ENCODE results near the gene HOXA6.

HOXA6 gene

GRCh38 chr7:27137640-27138315 lies 9.8 kb downstream of the HOXA6 start:
- DNase-seq (ENCODE audit: low read depth), result no peak

DNA sequence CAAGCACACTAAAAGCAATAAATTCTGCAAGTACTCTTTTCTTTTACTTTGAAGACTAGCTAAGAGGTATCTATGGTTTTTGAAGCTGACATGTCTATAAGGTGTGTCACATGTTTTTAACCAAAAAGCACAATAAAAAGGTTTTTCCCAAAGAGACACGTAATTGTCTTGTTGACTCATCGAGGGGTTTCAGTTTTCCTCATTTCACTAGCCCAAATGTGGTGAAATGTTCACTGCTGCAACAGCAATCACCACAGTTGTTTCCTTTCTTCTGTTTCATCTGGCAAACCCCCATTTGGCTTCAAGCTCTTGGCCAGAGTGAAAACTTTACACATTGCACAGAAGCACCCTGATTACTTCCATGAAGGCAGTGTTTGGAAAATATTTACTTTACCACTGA lies 13.2 kb downstream of the HOXA6 start:
- DNase-seq (ENCODE audit: low read depth), result no peak

DNA sequence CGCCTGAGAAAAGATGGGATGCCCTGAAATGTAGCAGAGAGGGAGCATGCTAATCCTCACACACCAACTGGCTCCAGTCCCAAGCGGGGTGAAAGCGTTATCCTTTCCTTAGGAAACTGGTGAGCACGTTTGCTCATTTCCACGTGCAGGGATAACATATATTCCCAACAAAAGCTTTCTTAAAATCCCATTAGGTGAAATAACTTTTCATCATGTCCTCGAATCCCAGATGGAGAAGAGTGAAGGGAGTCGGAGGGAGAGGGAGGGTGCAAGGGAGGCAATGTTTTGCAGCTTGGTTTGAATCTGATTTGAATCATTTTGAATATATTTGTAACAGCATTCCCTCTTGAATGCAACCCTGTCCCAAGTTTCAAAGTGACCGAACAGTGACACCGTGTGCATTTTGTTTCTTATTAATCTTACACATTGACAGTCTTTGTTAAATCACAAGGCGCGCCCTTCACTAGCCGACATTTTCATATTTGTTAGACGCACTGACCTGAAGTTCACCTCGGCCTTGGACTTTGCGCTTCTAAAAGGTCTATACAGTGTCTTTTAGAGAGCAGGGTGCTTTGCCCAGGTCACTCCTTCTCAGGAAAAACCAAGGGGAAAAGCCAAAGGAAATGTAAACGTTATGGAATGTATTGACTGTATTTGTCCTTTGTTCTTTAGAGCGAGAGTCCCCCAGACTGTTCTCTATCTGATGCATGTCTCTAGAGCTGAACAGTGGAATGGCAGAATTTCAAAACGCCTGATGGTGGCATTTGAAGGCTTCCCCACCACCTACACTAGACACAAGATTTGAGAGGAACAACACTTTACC lies 14.0 kb downstream of the HOXA6 start:
- DNase-seq (ENCODE audit: low read depth), result no peak

GRCh38 chr7:27132978-27133377 lies 14.6 kb downstream of the HOXA6 start:
- DNase-seq (ENCODE audit: low read depth), result no peak

DNA sequence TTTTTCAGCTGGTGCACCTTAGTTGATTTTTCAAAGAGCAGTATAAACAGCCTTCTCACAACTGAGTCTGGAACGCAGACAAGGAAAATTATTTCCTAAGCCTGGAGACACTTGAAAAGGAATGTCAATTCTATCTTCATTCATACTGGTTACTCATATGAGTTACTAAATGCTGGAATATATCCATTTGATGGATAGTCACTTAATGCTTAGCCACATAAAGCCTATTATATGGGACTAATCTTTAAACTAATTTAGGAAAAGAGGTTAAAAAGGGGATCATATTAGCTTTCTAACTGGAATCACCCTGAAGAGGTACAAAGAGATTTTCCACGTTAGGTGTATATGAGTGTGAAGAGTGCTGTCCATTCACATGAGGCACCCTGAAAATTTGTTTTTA lies 15.4 kb downstream of the HOXA6 start:
- no peak for DNase-seq (ENCODE audit: low read depth)

DNA sequence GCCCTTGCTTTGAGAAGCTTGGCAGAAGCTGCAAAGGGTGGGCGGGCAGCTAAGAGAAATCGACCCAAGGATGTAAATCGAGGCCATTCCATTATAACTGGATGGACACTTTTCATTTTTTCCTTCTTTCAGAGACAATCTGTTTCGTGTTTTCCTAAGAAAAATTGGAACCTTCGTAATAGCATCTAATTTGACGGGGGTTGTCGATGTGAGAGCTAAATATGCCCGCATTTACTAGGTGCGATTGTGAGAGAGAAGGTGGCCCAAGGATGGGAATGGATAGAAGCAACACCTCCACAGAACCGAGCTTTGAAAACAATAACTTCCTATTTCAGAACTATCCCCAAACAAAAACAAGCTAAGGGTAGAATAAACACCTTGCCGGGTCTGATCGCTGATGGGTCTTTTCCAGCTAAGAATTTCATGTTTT lies 16.2 kb downstream of the HOXA6 start:
- DNase-seq (ENCODE audit: low read depth), result no peak

- DNase-seq (ENCODE audit: low read depth), result peak; percentile 43
Observed at GRCh38 chr7:27130540-27131389, 16.8 kb downstream of the HOXA6 start, which contains the start of gene HOXA4. TSS of gene HOXA4 (minus strand) at chr7:27130757. CDS start at chr7:27130733, 24 bp downstream.

DNA sequence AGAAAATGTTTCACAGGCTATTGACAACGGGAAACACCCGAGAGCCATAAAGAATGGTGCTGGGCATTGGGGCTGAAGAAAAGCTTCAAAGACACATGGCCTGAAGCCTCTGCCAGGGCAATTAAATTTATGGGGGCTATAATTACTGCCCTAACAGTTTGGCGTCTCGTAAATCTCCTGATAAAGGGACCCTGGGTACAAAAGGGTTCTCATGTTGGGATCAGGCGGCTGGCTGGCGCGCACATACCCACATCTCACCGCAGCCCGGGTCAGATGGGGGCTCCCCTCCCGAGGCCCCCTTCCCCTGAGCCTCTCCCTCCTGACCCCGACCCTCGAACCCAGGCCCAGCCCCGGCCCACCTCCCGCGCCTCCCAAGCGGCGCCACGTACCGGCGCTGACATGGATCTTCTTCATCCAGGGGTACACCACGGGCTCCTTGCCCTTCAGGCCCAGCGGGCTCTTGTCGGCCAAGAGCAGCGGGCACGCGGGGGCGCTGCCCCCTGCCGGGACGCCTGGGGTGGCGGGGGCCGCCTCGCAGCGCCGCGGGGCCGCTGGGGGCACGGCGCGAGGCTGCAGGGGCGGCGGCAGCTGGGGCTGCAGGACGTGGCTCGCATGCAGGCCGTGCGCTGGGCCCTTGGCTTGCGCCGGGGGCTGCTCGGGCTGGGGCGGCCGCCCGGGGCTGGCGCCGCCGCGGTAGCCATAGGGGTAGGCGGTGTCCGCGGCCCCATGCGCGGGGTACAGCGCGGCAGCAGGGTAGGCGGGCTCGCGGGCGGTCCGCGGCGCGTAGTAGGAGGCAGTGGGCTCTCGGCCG lies 17.6 kb downstream of the HOXA6 start:
- no peak for DNase-seq (ENCODE audit: low read depth)

- no peak for DNase-seq (ENCODE audit: low read depth)
Observed at GRCh38 chr7:27128776-27129728, 18.5 kb downstream of the HOXA6 start.

DNA sequence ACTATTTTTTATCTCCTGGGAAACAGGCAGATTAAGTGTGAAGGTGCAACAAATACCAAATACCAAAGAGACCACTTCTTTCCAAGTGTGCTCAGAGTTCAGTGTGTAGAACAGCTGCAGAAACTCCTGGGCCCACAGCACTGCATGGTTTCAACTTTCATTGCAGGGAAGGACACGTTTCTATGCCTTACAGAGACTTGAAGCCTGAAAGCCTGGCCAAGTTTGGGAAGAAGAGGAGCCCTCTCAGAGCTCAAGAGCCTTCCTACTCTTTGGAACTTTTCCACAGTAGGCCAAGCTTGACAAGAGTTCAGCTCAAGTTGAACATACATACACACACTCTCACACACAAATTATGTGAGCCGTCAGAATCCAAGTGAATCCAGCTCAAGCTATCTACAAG lies 19.5 kb downstream of the HOXA6 start:
- DNase-seq (ENCODE audit: low read depth), result no peak

GRCh38 chr7:27126596-27127327 lies 20.8 kb downstream of the HOXA6 start:
- no peak for DNase-seq (ENCODE audit: low read depth)

- no peak for DNase-seq (ENCODE audit: low read depth)
Observed at GRCh38 chr7:27125986-27126394, 21.6 kb downstream of the HOXA6 start.

DNA sequence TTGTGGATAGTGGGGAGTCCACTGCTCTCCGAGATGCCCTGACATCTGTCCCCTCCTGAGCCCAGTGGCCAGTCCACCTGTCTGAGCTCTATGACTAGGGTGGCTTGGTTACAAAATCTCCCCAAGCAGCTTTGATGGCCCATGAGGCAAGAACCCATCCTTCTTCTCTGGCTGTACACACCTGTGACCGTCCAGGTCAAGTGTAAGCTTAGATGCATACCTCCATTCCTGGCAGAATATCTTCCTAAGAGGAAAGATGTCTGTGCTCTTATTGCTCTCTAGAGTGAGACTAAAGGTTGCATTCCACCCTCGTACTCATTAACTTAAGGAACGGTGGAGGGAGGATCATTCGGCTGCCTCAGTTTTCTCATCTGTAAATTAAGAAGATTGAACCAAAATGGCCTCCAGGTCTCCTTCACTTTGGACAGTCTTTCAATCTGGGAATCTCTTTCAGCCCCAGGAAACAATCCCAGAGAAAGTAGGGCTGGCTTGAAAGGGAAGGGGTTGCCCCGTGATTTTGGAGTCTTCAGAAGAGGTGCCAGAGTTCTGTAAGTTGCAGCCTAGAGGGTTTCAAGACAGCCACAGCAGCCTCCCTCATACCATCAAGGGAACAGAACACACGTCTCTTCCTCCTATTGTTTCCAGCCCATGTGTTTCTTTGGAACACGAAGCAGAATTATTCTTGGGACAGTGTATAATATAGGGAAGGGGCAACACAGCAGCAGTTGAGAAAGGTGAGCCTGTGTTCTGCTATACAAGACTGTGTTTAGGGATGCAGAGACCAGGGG lies 22.5 kb downstream of the HOXA6 start:
- DNase-seq (ENCODE audit: low read depth), result no peak

DNA sequence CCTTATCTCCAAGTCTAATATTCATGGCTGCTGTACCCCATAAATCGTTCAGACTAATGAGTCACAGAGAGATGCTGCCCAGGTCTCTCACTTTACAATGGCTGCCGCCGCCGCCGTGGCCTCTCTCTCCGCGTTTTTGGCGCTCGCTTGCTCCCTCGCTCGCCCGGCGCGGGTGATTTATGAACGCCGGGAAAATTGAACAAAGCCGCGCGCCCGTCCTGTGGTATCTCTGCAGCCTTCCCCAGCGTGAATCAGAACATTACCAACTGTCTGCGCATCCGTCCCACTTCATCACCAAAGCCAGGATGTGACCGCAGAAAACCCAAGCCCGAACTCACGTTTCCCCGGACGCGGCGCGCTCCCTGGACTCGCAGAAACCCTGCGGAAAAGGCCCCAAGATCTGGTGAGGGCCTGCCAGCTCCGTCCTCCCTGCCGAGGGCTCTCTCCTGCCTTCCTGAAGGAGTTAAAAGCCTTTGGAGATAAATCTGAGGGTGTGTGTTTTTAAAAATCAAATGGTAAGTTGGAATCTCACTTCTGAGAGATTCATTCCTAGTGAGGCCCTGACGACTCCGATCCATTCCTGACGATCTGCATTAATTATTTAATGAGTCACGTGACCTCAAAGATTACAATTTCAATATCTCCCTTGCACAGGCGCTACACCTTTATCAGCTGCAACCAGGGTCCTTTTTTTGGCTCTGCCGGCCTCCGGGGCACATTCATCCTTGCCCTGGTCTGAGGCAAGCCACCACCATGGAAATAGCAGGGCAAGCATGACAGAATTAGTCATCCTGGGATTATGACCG lies 23.3 kb downstream of the HOXA6 start:
- DNase-seq (ENCODE audit: low read depth), result no peak

DNA sequence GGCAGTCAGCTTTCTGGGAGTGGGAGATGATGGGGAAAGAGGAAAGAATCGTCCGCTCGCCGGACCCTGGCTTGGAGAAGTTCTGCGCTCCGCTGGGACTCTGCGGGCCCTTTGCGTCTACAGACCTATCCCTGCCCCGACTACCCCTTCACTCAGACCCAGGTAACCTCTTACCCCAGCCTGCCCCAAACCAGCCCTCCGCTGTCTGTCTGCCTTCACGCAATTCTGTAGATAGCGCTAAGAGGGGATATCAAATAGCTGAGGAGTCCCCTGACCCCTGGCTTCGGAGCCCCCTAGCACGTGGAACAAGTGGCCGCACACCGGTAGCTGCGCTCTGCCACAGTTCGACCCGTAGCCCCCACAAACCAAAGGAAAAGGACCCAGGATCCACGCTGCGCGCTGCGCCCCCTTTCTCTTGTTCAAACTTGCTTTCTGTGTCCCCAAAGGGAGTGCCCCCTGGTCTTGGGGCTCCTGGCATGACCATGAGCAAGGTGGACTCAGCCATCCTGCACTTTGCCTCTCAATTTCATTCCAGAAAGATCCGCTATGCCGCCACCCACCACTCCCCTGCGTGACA lies 24.0 kb downstream of the HOXA6 start:
- DNase-seq (ENCODE audit: low read depth), result no peak

DNA sequence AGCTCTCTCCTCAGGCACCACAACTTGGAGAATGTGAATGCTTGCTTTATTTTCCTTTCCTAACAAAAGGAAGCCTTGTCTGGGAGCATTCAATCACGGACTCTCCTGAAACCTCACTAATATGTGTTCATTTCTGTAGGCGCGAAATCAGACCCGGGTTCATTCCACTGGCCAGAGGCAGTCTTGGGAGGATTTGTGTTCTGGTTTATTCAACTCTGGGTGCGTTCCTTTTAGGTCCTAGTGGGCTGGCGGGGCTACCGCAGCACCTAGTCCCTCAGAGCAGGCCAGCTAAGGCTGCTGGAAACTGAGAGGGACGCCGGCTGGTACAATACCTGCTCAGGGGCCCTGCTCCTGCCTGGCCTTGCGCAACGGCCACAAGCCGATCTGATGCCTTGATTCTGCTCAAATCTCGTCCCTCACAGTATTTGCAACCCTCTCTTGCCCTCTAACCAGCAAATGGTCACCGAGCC lies 24.5 kb downstream of the HOXA6 start:
- DNase-seq (ENCODE audit: low read depth), result no peak

GRCh38 chr7:27122077-27122910 lies 25.3 kb downstream of the HOXA6 start:
- DNase-seq (ENCODE audit: low read depth), result no peak
